NOMO-1 treated with dmso at 0.1 percent for 144 hours (cell line): Measurements from ENCODE around the gene CRCP.
"Not testable (repeated sequence)": the region's sequence is repeated elsewhere in the genome, so short reads cannot be mapped to it uniquely, and the experiment has no call there.

ENCODE experiments used
- DNase-seq: peaks from one replicate; lab custom pipeline; 2025; ENCODE audit not compliant: unreplicated experiment; lab: John Stamatoyannopoulos, UW

CRCP gene

DNA sequence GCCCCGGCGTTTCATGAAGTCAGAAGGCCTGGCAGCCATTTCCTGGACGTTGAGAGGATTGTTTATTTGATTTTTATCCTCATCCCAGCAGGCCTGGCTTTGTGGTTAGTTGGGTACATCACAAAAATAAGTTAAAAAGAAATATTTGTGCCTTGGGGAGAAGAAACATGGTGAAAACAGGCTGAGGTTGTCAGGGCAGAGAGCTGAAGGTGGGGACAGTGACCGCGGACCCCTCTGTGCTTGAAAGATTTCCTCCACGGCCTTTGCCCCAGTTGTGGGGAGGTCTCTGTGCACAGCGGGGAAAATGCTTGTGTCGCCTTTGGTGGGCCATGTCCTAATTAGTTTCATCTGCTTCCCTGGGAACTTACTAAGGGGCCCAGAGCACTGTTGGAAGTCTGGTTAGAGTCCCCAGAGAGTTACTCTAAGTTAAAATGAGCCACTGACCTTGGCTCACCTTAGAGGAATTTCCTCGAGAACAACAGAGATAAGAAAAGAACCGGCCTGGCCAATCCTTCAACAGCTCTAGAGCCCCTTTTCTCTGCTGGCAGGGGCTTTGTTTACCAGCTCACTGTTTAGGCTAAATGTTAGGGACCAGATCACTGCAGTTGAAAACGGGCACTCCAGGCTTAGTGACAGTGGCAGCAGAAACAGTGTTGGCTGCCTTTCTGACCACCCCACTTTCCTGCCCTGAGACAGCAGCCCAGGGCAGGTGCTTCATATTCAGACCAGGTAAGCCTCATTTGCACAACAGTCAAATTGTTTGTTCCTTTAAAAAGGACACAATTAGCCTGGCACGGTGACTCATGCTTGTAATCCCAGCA lies 37.9 kb downstream of the CRCP start:
- no peak for DNase-seq

DNA sequence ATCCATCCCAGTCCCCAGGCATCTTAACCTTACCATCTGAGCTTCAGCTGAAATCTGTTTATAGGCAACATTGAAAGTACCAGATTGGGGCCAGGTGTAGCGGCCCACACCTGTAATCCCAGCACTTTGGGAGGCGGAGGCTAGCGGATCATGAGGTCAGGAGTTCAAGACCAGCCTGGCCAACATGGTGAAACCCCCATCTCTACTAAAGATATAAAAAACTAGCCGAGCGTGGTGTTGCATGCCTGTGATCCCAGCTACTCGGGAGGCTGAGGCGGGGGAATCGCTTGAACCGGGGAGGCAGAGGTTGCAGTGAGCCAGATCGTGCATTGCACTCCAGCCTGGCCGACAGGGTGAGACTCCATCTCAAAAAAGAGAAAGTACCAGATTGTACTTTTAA lies 39.0 kb downstream of the CRCP start:
- DNase-seq: no peak

DNA sequence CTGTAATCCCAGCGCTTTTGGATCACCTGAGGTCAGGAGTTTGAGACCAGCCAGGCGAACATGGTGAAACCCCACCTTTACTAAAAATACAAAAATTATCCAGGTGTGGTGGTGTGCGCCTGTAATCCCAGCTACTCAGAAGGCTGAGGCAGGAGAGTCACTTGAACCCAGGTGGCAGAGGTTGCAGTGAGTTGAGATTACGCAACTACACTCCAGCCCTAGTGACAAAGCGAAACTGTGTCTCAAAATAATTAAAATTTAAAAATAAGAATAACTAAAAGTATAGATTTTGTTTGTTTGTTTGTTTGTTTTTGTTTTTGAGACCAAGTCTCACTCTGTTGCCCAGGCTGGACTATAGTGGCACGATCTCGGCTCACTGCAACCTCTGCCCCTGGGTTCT lies 41.4 kb downstream of the CRCP start:
- DNase-seq: not testable (repeated sequence)

DNA sequence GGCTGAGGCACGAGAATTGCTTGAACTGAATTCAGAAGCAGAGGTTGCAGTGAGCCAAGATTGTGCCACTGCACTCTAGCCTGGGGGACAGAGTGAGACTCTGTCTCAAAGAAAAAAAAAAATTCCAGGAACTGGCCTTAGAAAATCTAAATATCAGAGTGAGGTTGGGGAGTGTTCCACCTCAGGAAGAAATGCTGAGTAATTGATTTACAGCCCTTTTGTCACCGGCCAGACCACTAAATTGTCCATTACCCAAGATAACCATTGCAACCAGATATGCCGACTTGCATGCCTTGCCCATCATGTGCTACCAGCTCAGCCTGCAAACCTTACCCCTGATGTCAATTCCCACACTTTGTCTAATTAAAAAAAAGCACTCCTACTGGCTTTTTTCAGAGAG lies 42.4 kb downstream of the CRCP start:
- no peak for DNase-seq

DNA sequence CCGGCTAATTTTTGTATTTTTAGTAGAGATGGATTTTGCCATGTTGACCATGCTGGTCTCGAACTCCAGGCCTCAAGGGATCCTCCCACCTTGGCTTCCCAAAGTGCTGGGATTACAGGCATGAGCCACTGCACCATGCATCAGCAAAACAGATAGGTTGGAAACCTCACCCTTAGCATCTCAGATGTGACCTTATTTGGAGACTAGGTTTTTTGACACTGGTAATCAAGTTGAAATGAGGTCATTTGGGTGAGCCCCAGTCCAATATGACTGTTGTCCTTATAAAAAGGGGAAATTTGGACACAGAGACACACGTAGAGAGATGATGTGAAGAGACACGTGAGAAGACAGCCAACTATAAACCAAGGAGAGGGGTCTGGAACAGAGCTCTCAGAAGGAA lies 48.0 kb downstream of the CRCP start:
- DNase-seq: no peak

DNA sequence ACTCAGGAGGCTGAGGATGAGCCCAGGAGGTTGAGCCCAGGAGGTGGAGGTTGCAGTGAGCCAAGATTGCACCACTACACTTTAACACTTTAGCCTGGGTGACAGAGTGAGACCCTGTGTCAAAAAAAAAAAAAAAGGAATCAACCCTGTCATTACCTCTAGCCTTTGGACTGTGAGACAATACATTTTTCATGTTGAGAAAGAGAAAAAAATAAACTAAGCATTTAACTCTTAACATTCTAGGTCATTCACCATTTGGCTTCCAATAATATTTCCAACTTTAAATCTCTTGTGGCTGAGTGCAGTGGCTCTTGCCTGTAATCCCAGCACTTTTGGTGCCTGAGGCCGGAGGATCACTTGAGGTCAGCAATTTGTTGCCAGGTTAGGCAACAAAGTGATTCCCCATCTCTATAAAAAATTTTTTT lies 48.6 kb downstream of the CRCP start:
- no peak for DNase-seq

DNA sequence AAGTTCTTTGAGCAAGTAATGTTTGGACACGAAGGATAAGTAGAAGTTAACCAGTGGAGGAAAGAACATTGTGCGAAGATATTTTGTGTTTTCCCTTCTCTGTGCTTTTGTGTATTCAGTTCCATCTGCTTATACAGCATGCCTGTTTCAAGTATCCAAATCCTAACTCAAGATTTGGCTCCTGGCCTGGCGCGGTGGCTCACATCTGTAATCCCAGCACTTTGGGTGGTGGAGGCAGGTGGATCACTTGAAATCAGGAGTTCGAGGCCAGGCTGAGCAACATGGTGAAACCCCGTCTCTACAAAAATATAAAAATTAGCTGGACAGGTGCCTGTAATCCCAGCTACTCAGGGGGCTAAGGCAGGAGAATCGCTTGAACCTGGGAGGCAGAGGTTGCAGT lies 49.7 kb downstream of the CRCP start:
- no peak for DNase-seq

DNA sequence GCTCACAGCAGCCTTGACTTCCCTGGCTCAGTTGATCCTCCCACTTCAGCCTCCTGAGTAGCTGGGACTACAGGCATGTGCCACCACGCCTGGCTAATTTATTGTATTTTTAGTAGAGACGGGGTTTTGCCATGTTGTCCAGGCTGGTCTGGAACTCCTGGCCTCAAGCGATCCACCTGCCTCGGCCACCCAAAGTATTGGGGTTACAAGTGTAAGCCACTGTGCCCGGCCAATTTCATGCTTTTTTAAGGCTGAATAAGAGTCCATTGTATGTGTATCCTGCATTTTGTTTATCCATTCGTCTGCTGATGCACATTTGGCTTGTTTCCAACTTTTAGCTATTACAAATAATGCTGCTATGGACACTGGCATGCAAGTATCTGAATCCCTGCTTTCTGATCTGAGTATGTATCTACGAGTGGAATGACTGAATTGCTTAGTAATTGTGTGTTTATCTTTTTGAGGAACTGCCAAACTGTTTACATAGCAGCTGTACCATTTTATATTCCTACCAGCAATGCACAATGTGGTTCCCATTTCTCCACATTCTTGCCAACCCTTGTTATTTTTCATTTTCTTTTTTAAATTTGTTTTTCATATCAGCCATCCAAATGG lies 53.2 kb downstream of the CRCP start:
- no peak for DNase-seq

DNA sequence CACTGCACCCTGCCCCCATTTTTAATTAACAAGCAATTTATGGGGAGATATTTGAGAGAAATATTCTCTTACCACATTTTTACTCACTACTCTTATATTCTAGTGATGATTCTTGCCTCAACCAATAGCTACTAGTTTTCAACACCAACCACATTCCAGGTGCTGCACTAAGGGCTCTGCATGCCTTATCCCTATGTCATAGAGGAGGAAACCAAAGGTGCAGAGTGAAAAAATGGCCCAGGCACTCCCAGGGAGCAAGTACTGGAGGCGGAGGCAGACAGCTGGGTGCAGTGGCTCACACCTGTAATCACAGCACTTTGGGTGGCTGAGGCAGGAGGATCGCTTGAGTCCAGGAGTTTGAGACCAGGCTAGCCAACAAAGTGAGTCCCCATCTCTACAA lies 55.0 kb downstream of the CRCP start:
- no peak for DNase-seq

DNA sequence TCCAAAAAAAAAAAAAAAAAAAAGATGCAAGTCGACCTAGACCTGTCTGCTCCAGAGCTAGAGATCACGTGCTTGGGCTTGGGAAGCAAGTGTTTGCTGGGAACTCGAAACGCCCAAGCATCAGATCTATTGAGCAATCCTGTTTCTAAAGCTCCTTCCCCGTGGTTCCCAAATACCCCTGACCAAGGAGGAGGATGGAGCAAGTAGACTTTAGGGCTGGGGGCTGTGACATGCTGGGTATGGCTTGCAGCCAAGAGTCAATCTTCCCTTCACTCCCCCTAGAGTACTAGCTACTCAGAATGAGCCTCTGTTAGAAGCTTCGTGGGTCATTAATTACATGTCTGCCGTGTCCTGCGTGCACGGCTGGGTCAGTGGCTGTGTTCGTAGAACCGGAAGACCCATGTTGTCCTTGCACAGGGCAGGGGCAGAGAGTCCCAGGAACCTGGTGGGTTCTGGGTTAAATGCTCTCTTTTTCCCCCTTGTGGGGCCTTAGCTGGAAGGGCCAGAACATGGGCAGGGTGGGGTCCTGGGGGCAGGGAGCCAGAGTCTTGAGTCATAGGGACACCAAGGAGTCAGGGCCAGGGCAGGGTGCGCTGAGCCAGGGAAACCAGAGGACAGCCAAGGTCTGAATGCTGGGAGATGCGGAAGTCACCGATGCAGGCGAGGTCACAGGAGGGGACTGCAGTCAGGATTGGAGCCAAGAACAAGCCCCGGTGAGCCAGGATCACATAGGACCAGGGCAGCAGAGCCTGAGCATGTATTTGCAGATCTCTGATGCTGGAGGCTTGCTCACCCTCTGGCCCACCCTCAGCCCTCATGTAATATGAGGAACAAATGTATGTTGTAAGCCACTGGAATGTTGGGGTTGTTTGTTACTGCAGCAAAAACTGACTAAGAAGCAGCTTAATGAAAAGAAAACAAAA lies 55.9 kb downstream of the CRCP start:
- no peak for DNase-seq

DNA sequence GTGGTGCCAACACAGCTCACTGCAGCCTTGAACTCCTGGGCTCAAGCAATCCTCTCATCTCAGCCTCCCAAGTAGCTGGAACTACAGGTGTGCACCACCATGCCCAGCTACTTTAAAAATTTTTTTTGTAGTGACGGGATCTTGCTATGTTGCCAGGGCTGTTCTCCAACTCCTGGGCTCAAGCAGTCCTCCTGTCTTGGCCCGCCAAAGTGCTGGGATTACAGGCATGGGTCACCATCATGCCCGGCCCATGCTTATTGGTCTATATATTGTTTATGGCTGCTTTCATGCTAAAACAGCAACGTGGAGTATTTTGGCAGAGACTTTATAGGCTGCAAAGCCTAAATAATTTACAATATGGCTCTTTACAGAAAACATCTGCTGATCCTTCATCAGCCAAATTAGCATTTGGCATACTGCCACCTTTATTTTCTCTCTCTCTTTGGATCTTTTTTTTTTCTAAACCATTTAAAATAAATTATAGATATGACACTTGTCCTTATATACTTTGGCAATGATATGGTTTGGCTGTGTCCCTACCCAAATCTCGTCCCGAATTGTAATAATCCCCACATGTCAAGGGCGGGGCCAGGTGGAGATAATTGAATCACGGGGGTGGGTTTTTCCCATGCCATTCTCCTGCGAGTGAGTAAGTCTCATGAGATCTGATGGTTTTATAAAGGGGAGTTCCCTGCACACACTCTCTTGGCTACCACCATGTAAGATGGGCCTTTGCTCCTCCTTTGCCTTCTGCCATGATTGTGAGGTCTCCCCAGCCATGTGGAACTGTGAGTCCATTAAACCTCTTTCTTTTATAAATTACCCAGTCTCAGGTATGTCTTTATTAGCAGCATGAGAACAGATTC lies 58.1 kb downstream of the CRCP start:
- not testable (repeated sequence) for DNase-seq

DNA sequence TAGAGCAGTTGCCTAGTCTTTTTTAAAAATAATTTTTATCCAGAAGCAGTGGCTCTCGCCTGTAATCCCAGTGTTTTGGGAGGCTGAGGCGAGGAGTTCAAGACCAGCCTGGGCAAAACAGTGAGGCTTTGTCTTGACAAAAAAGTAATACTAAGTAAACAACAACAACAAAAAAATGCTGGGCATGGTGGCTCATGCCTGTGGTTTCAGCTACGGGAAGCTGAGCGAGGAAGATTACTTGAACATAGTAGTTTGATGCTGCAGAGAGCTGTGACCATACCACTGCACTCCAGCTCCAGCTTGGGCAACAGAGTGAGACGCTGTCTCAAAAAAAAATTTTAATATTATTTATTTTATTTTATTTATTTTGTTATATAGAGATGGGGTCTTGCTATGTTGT lies 59.2 kb downstream of the CRCP start:
- DNase-seq: no peak

DNA sequence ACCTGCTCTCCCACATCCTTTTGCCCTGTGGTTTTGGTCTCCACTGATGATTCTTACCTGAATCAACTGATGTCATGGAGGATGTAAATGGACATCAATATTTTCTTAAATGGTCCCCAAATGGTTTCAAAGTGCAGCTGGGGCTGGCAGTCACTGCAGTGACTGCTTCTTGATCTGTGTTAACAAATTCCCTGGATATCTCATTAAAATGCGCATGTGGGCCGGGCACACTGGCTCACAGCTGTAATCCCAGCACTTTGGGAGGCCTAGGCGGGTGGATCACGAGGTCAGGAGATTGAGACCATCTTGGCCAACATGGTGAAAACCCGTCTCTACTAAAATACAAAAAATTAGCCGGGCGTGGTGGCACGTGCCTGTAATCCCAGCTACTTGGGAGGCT lies 60.4 kb downstream of the CRCP start:
- not testable (repeated sequence) for DNase-seq

DNA sequence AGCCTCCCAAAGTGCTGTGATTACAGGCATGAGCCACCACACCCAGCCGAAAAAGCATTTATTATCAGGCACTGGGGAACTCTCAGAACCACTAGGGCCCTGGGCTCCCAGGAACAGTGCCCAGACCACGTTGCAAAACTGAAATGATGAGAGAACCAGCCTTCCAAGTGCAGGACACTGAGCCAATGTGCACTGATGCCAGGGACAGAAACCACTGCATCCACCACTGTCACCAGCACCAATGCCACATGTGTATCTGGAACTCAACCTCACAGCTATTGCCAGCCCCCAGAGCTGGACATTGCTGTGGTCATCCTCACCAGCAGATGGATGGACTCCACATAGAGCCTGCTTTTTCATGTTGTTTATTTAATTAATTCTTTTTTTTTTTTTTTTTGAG lies 62.3 kb downstream of the CRCP start:
- no peak for DNase-seq

DNA sequence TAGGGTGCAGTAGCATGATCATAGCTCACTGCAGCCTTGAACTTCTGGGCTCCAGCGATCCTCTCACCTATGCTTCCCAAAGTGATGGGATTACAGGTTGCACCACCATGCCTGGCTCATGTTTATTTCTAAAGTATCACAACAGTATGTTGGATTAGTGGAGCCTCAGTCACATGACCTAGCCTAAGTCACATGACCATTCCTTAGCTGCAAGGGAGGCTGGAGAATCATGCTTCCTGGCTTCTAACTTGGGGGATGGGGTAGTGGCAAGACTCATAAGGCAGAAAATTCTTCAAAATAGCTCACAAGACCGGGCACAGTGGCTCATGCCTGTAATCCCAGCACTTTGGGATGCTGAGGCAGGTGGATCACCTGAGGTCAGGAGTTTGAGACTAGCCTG lies 63.6 kb downstream of the CRCP start:
- no peak for DNase-seq

DNA sequence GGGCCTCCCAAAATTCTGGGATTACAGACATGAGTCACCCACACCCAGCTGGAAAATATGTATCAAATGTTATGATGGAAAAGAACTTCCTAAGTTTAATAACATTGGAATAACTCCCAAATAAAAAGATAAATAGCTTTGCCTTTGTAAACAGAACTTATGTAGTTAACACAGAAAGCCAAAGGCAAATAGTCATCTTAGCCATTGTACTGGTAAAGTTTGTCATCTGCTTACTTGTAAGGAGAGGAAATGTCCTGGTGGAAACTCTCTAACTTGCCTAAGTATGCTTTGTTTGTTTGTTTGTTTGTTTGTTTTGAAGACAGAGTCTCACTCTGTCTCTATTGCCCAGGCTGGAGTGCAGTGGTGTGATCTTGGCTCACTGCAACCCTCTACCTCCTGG lies 66.7 kb downstream of the CRCP start:
- no peak for DNase-seq

DNA sequence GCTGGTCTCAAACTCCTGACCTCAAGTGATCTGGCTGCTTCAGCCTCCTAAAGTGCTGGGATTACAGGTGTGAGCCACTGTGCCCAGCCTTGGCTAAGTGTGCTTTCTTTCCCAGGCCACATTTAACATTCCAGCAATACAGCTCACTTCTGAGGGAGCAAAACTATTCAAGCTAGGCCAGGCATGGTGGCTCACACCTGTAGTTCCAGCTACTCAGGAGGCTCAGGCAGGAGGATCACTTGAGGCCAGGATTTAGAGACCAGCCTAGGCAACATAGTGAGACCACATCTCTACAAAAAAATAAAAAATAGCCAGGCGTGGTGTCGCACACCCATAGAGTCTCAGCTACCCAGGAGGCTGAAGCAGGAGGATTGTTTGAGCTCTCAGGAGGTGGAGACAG lies 67.2 kb downstream of the CRCP start:
- no peak for DNase-seq

DNA sequence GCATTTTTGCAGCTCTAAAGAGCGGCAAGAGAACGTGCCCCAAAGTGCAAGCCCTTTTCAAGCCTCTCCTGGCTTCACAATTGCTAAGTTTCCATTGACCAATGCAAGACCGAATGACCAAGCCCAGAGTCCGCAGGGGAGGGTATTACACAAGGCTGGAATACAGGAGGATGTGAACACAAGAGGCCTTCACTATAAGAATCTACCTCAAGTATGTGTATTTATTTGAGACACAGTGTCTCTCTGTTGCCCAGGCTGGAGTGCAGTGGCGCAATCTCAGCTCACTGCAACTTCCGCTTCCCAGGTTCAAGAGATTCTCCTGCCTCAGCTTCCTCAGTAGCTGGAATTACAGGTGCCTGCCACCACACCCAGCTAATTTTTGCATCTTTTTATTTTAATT lies 68.3 kb downstream of the CRCP start:
- no peak for DNase-seq

DNA sequence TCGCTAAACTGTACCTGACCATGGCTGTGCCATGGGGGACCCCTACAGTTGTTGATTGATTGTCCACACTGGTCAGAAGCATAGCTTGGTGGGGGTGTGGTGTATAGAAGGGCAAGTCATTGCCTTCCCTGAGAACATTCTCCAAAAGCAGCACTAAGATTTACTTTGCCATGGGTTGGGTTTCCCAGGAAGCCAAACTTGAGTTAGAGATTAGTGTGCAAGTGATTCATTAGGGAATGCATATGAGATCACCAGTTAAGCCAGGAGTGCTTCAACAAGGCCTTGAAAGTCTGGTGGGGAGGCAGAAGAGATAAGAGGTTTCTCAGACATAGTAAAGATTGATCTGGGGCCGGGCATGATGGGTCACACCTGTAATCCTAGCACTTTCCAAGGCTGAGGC lies 69.1 kb downstream of the CRCP start:
- no peak for DNase-seq

DNA sequence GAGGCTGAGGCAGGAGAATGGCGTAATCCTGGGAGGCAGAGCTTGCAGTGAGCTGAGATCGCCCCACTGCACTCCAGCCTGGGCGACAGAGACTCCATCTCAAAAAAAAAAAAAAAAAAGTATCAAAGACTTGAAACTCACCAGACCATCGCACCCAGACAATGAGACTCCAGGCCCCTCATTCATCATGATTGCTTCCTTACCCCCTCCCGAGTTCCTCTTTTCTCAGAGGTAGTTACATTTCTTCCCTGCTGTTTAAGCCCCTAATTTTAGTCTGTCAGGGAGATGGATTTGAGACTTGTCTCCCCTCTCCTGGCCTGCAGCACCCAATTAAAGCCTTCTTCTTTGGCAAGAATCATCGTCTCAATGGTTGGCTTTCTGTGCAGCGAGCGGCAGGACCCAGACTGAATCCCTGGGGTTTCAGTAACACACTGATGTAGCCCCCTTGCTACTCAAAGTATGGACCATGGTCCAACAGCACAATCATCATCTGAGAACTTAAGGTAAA lies 71.1 kb downstream of the CRCP start:
- DNase-seq: no peak

DNA sequence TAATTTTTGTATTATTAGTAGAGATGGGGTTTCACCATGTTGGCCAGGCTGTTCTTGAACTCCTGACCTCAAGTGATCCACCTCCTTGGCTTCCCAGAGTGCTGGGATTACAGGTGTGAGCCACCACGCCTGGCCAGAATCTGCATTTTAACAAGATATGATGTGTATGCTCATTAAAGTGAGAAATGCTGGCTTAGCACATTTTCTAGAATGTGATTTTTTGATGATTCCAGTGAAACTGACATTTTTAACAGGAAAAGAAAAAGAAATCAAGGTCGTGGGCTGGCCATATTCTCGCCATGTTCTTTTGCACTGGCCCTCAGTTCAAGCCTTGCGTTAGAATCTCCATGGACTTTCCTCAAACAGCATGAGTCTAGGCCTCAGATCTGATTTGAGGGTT lies 72.3 kb downstream of the CRCP start:
- DNase-seq: no peak
